OCI-LY7 (cell line): ENCODE data around the gene ITGB1. TPM values are rescaled to one million over a fixed set of nuclear protein-coding genes. Genes with fewer than 3 reads are reported as not detected.

Source experiments
- BruUV-seq: library from RNA; stranded (reverse); fragments of 400-500 nt; replicated peaks from 2 replicates; lab custom pipeline; 2021; lab: Mats Ljungman, UMichigan
- CTCF ChIA-PET: fragments of 300-600 bp; sonication (Branson Sonifier 250); formaldehyde crosslinking; loops from one replicate; lab custom pipeline; 2022; ENCODE audit warnings: antibody characterized with exemption; ENCODE audit not compliant: unreplicated experiment; lab: Charles Lee
- POLR2A ChIA-PET: fragments of 300-600 bp; sonication (Branson Sonifier 250); formaldehyde crosslinking; loops from one replicate; lab custom pipeline; 2022; ENCODE audit warnings: antibody characterized with exemption; lab: Charles Lee
- DNase-seq: peaks from one replicate; pipeline ENCODE4 v3.0.0-alpha.2; 2015; ENCODE audit warnings: low spot score
- H2AFZ ChIP-seq: fragments of 200-600 bp; sonication (generic), shearing (Covaris generic); 2 replicates; pipeline ENCODE4 v1.6.1; 2014; ENCODE audit warnings: mild to moderate bottlenecking, antibody characterized with exemption, low read length, moderate library complexity
- H3K27ac ChIP-seq: fragments of 200-600 bp; sonication (generic); 2 replicates; pipeline ENCODE4 v1.5.1; 2014; ENCODE audit warnings: mixed run types, low read depth, mild to moderate bottlenecking, moderate library complexity, low read length, inconsistent platforms; ENCODE audit not compliant: poor library complexity, severe bottlenecking
- H3K36me3 ChIP-seq: fragments of 200-600 bp; sonication (generic); 2 replicates; pipeline ENCODE4 v1.6.1; 2014; ENCODE audit warnings: mild to moderate bottlenecking, antibody characterized with exemption, low read length, moderate library complexity, mixed read lengths; ENCODE audit not compliant: insufficient read depth
- H3K4me1 ChIP-seq: fragments of 200-600 bp; sonication (generic); 2 replicates; pipeline ENCODE4 v1.5.1; 2014; ENCODE audit warnings: mild to moderate bottlenecking, low read length; ENCODE audit not compliant: insufficient read depth, poor library complexity, severe bottlenecking
- H3K4me2 ChIP-seq: fragments of 200-600 bp; sonication (generic); 2 replicates; pipeline ENCODE4 v1.6.1; 2014; ENCODE audit warnings: mild to moderate bottlenecking, low read length
- H3K4me3 ChIP-seq: fragments of 200-600 bp; sonication (generic); 2 replicates; pipeline ENCODE4 v1.5.1; 2014; ENCODE audit warnings: mild to moderate bottlenecking, low read depth, low read length; ENCODE audit not compliant: poor library complexity, severe bottlenecking
- H3K79me2 ChIP-seq: fragments of 200-600 bp; sonication (generic); 2 replicates; pipeline ENCODE4 v1.6.1; 2016; ENCODE audit warnings: low read depth, mild to moderate bottlenecking, low read length, moderate library complexity, mixed read lengths; ENCODE audit not compliant: insufficient read depth
- H3K9me2 ChIP-seq: fragments of 200-600 bp; sonication (generic); 2 replicates; pipeline ENCODE4 v1.6.1; 2016; ENCODE audit warnings: mild to moderate bottlenecking, low read length, mixed read lengths; ENCODE audit not compliant: insufficient read depth
- H3K9me3 ChIP-seq: fragments of 200-600 bp; sonication (generic); 2 replicates; pipeline ENCODE4 v1.6.1; 2014; ENCODE audit warnings: mild to moderate bottlenecking, mixed run types, low read length, mixed read lengths
- H4K20me1 ChIP-seq: fragments of 200-600 bp; sonication (generic); 2 replicates; pipeline ENCODE4 v1.6.1; 2014; ENCODE audit warnings: mild to moderate bottlenecking, antibody characterized with exemption, low read length, moderate library complexity, mixed read lengths; ENCODE audit not compliant: insufficient read depth
- EZH2phosphoT487 ChIP-seq: fragments of 200-600 bp; sonication (generic); IDR thresholded peaks from 2 replicates; pipeline ENCODE4 v1.6.1; 2018; ENCODE audit warnings: low read depth, borderline replicate concordance, mild to moderate bottlenecking, mixed run types, antibody characterized with exemption, low read length, moderate library complexity, mixed read lengths
- intact Hi-C: fragments of 100-400 bp; cut with micrococcal nuclease; formaldehyde crosslinking; loops from one replicate; pipeline ENCODE4 v1.10.0; 2022; ENCODE audit not compliant: unreplicated experiment
- total RNA-seq, 2 experiments: library from RNA; depleted of rRNA in 1 of 2; stranded (reverse); fragments of >200 nt in 1 of 2; shearing (Covaris generic) in 1 of 2; gene quantifications; 2 replicates each; pipeline ENCODE4 v1.2.3, GENCODE V29; 2014 to 2022
- TF ChIP-seq, protein P1 (sequence below): fragments of 200-600 bp; sonication (generic); conservative IDR thresholded peaks from 2 replicates; pipeline ENCODE4 v1.5.1; 2014; ENCODE audit warnings: mild to moderate bottlenecking, antibody characterized with exemption, low read length, moderate library complexity, mixed read lengths

The ITGB1 gene
- total RNA-seq, 2 experiments from 2014 or later = 165 to 167 TPM

DNA sequence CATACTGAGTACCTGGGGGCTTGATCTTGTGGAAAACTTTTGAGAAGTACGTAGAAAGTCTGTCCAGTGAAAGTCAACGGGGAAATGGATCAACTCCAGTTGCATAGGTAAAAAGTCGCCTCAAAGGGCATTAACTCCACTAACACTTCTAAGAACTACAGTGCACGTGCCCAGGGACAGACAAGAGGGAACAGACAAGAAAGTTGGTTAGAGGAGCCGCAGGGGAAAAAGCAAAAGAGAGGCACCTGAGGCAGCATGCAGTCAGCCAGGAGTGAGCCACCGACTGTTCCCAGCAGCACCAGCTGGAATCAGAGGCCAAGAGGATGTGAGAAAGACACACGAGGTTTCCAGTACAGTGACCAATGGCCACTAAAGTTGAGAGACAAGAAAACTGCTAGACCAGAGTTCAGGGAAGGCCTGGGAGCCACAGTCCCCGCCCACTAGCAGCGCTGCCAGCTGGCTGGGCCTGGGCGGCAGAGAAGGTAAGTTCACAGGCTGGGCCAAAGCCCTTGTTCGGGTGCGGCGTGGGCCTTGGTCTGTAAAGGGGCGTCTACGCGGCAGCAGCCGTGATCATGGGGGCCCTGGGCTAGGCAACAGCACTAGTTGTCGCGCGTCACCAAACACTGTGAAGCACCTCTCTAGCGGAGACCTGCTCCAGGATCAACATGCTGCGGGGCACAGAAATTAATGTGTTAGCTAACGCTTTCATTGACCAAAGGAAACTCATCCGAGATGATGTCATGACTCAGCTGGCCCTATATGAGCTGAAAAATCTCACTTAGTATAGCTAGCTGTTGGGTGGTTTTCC lies 14.0 kb downstream of the ITGB1 start:
- Histone ChIP-seq H3K79me2 (peaks cover 100% of the 10 kb centered on the region), H3K4me1 (peaks cover 87% of the 10 kb centered on the region), H2AFZ (no peak overlapping the region), H3K9me2 (no peaks in the 10 kb centered on the region), H3K9me3 (no peaks in the 10 kb centered on the region; the same call in 1 of the 2 replicates), H3K4me2 (peak overlapping the region; percentile 68), H3K27ac (peak overlapping the region; percentile 65), H3K36me3 (peaks cover 62% of the 10 kb centered on the region), H3K4me3 (peak overlapping the region; percentile 10), H4K20me1 (peaks cover 31% of the 10 kb centered on the region)
- BruUV-seq = no TSS peak
- no peak for DNase-seq
- ChIA-PET CTCF (no interaction called here), POLR2A (interaction anchor here (0.9 to 3.0 kb wide), 4 partner anchors 9 to 37 kb away, joined by 4 to 14 read pairs (median 5); no protein-coding TSS in a partner anchor)
- intact Hi-C loops = no loop called here
- TF ChIP-seq, protein P1, sequence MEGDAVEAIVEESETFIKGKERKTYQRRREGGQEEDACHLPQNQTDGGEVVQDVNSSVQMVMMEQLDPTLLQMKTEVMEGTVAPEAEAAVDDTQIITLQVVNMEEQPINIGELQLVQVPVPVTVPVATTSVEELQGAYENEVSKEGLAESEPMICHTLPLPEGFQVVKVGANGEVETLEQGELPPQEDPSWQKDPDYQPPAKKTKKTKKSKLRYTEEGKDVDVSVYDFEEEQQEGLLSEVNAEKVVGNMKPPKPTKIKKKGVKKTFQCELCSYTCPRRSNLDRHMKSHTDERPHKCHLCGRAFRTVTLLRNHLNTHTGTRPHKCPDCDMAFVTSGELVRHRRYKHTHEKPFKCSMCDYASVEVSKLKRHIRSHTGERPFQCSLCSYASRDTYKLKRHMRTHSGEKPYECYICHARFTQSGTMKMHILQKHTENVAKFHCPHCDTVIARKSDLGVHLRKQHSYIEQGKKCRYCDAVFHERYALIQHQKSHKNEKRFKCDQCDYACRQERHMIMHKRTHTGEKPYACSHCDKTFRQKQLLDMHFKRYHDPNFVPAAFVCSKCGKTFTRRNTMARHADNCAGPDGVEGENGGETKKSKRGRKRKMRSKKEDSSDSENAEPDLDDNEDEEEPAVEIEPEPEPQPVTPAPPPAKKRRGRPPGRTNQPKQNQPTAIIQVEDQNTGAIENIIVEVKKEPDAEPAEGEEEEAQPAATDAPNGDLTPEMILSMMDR = no peak
- TF ChIP-seq EZH2phosphoT487 = no peak

DNA sequence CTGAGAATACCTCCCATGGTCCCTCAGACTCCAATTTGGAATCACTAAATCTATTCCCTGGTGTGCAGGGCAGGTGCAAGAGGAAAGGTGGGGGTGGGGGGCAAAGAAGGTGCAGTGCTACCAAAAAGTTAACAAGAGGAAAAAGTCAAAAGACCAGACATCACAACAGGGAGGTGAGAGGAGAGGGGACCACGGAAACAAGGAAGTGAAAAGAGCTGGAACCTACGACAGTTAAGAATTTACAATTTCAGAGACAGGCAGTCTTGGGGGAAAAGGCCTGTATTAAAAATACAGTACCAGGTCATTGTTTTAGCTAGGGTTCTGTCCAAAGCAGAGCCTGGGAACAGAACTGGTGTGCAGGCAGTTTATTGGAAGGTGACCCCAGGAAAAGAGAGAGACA lies 14.6 kb downstream of the ITGB1 start:
- Histone ChIP-seq H3K4me2 (peak overlapping the region; percentile 68), H2AFZ (no peak overlapping the region), H3K9me2 (no peaks in the 10 kb centered on the region), H3K27ac (peak overlapping the region; percentile 65), H3K79me2 (peaks cover 100% of the 10 kb centered on the region), H3K9me3 (no peaks in the 10 kb centered on the region; the same call in 1 of the 2 replicates), H3K4me3 (peak overlapping the region; percentile 10), H4K20me1 (peaks cover 28% of the 10 kb centered on the region), H3K4me1 (peaks cover 83% of the 10 kb centered on the region), H3K36me3 (peaks cover 61% of the 10 kb centered on the region)
- intact Hi-C loops = no loop called here
- CTCF ChIA-PET = no interaction called here
- POLR2A ChIA-PET = interaction anchor here (0.9 to 3.0 kb wide), 3 partner anchors 10 to 29 kb away, joined by 4 to 14 read pairs (median 6); no protein-coding TSS in a partner anchor
- peak; percentile 50 for DNase-seq
- TF ChIP-seq EZH2phosphoT487 = no peak
- TF ChIP-seq, protein P1 = no peak
- BruUV-seq = no TSS peak
